HG02588 (cell line): ENCODE measurements around the gene UNC5A.

Experiments
- ATAC-seq: cut with Tn5 transposase; IDR thresholded peaks from one replicate; pipeline ENCODE4 v1.9.1; 2021; ENCODE audit warnings: mild to moderate bottlenecking, moderate library complexity; ENCODE audit not compliant: unreplicated experiment

Gene UNC5A

GRCh38 chr5:176781638-176782570 lies 28.5 kb upstream of the UNC5A start:
- ATAC-seq, result no peak

- no peak for ATAC-seq
Measured at GRCh38 chr5:176784218-176785165, 25.9 kb upstream of the UNC5A start.

GRCh38 chr5:176785184-176786145 lies 24.9 kb upstream of the UNC5A start:
- ATAC-seq, result no peak

GRCh38 chr5:176787676-176788075 lies 22.7 kb upstream of the UNC5A start:
- ATAC-seq, result no peak

GRCh38 chr5:176788091-176788490 lies 22.3 kb upstream of the UNC5A start:
- no peak for ATAC-seq

- no peak for ATAC-seq
Measured at GRCh38 chr5:176788941-176789872, 21.2 kb upstream of the UNC5A start.

GRCh38 chr5:176789873-176790615 lies 20.3 kb upstream of the UNC5A start:
- no peak for ATAC-seq

- ATAC-seq, result no peak
Measured at GRCh38 chr5:176790941-176791340, 19.4 kb upstream of the UNC5A start.

GRCh38 chr5:176792655-176793342 lies 17.6 kb upstream of the UNC5A start:
- ATAC-seq, result no peak

GRCh38 chr5:176793343-176793699 lies 17.0 kb upstream of the UNC5A start:
- no peak for ATAC-seq

GRCh38 chr5:176793736-176794135 lies 16.6 kb upstream of the UNC5A start:
- ATAC-seq, result no peak

- ATAC-seq, result no peak
Measured at GRCh38 chr5:176794509-176794908, 15.8 kb upstream of the UNC5A start.

GRCh38 chr5:176796411-176796810 lies 13.9 kb upstream of the UNC5A start:
- no peak for ATAC-seq

GRCh38 chr5:176796970-176797369 lies 13.4 kb upstream of the UNC5A start:
- no peak for ATAC-seq

GRCh38 chr5:176797456-176798050 lies 12.8 kb upstream of the UNC5A start:
- no peak for ATAC-seq

GRCh38 chr5:176798086-176798876 lies 12.1 kb upstream of the UNC5A start:
- ATAC-seq, result no peak

- no peak for ATAC-seq
Measured at GRCh38 chr5:176798949-176799348, 11.4 kb upstream of the UNC5A start.
